HEK293T (cell line): Measurements from ENCODE around the gene CPNE8.
"Not testable (repeated sequence)": the region's sequence is repeated elsewhere in the genome, so short reads cannot be mapped to it uniquely, and the experiment has no call there.

Experiments
- CTCF ChIA-PET: fragments of 350-600 bp; formaldehyde crosslinking; extraction: SDS; loops from one replicate; lab custom pipeline; 2021; ENCODE audit warnings: antibody characterized with exemption, inconsistent platforms; lab: Yijun Ruan, JAX
- POLR2A ChIA-PET: fragments of 350-600 bp; formaldehyde crosslinking; extraction: SDS; loops from one replicate; lab custom pipeline; 2020; ENCODE audit warnings: antibody characterized with exemption, inconsistent platforms; lab: Yijun Ruan, JAX
- DNase-seq: peaks from one replicate; pipeline ENCODE4 v3.0.0; 2012; ENCODE audit warnings: mixed read lengths; ENCODE audit errors: extremely low spot score
- ARNT ChIP-seq: fragments of 450-650 bp; IDR thresholded peaks from 2 replicates; pipeline ENCODE4 v1.6.1; 2017; ENCODE audit warnings: mild to moderate bottlenecking
- BHLHE40 ChIP-seq: fragments of 450-650 bp; IDR thresholded peaks from 2 replicates; pipeline ENCODE4 v1.6.1; 2016; ENCODE audit warnings: mild to moderate bottlenecking, moderate library complexity, borderline replicate concordance
- CTBP1 ChIP-seq: fragments of 450-650 bp; IDR thresholded peaks from 2 replicates; pipeline ENCODE4 v1.6.1; 2016; ENCODE audit warnings: borderline replicate concordance
- ELF4 ChIP-seq: fragments of 450-650 bp; IDR thresholded peaks from 2 replicates; pipeline ENCODE4 v1.6.1; 2017; ENCODE audit warnings: antibody characterized with exemption
- FOXA1 ChIP-seq: fragments of 450-650 bp; IDR thresholded peaks from 2 replicates; pipeline ENCODE4 v1.6.1; 2016; ENCODE audit warnings: mild to moderate bottlenecking
- FOXK2 ChIP-seq: fragments of 450-650 bp; IDR thresholded peaks from 2 replicates; pipeline ENCODE4 v1.6.1; 2016; ENCODE audit warnings: mild to moderate bottlenecking
- FOXM1 ChIP-seq: fragments of 450-650 bp; IDR thresholded peaks from 2 replicates; pipeline ENCODE4 v1.6.1; 2017; ENCODE audit warnings: mild to moderate bottlenecking, borderline replicate concordance
- HDGF ChIP-seq: fragments of 450-650 bp; IDR thresholded peaks from 2 replicates; pipeline ENCODE4 v1.6.1; 2017; ENCODE audit warnings: antibody characterized with exemption, borderline replicate concordance
- L3MBTL2 ChIP-seq: fragments of 450-650 bp; conservative IDR thresholded peaks from 2 replicates; pipeline ENCODE4 v1.6.1; 2016; ENCODE audit warnings: mild to moderate bottlenecking
- LEF1 ChIP-seq: fragments of 450-650 bp; IDR thresholded peaks from 2 replicates; pipeline ENCODE4 v1.6.1; 2017; ENCODE audit warnings: mild to moderate bottlenecking, borderline replicate concordance
- NFRKB ChIP-seq: fragments of 450-650 bp; IDR thresholded peaks from 2 replicates; pipeline ENCODE4 v1.6.1; 2016; ENCODE audit warnings: mild to moderate bottlenecking, moderate library complexity
- SP1 ChIP-seq: fragments of 450-650 bp; IDR thresholded peaks from 2 replicates; pipeline ENCODE4 v1.6.1; 2017
- SUZ12 ChIP-seq: fragments of 450-650 bp; IDR thresholded peaks from 2 replicates; pipeline ENCODE4 v1.6.1; 2016; ENCODE audit warnings: mild to moderate bottlenecking
- TARDBP ChIP-seq: fragments of 450-650 bp; IDR thresholded peaks from 2 replicates; pipeline ENCODE4 v1.6.1; 2016
- ZNF384 ChIP-seq: fragments of 450-650 bp; IDR thresholded peaks from 2 replicates; pipeline ENCODE4 v1.6.1; 2016
- TF ChIP-seq, protein P1 (sequence below): fragments of 450-650 bp; IDR thresholded peaks from 2 replicates; pipeline ENCODE4 v1.6.1; 2016

CPNE8 gene

DNA sequence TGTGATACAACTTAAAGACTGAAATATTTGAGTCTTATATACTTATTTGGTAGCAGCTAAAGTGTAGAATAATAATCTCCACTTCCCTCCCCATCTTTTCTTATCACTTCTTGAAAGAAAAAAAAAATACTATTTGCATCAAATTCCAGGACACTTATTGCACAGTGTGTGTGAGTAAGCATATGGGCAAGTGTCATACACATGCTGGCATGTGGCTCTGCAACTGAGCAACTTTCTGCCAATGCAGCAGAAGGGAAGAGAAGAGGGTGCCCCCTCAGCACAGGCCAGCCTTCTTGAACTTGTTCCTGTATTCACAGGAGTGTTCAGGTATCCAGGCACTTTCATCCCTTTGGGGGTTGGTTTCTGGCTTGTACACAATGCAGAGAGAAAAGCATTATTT, 145.8 kb downstream of the CPNE8 start:
- TF ChIP-seq SUZ12 (no peak), HDGF (no peak), L3MBTL2 (no peak), ZNF384 (no peak), CTBP1 (no peak), FOXK2 (no peak), BHLHE40 (no peak), SP1 (no peak), FOXM1 (no peak), ARNT (no peak), ELF4 (no peak), LEF1 (no peak), TARDBP (no peak), FOXA1 (no peak), NFRKB (no peak)
- TF ChIP-seq, protein P1, sequence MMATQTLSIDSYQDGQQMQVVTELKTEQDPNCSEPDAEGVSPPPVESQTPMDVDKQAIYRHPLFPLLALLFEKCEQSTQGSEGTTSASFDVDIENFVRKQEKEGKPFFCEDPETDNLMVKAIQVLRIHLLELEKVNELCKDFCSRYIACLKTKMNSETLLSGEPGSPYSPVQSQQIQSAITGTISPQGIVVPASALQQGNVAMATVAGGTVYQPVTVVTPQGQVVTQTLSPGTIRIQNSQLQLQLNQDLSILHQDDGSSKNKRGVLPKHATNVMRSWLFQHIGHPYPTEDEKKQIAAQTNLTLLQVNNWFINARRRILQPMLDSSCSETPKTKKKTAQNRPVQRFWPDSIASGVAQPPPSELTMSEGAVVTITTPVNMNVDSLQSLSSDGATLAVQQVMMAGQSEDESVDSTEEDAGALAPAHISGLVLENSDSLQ: no peak
- ChIA-PET CTCF (no interaction called here), POLR2A (no interaction called here)
- DNase-seq: no peak

DNA sequence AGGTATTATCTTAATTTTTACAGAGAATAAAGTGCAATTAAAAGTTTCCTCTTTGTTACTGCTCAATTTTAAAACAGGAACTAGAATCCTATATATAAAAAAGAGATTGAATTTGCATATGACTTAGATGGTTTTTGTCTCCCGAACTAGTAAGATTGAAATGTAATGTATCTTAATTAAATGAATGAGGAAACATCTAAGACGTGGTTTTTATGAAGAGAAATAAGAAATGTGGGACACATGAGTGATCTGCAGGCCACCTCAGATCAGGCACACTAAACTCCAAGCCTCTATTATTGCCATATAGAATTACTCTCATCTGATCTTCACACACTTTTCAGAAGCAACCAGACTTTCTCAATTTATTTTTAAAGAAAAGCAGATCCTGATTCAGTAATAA, 158.6 kb downstream of the CPNE8 start:
- TF ChIP-seq, protein P1: no peak
- TF ChIP-seq ELF4 (no peak), CTBP1 (no peak)
- CTCF ChIA-PET: no interaction called here

DNA sequence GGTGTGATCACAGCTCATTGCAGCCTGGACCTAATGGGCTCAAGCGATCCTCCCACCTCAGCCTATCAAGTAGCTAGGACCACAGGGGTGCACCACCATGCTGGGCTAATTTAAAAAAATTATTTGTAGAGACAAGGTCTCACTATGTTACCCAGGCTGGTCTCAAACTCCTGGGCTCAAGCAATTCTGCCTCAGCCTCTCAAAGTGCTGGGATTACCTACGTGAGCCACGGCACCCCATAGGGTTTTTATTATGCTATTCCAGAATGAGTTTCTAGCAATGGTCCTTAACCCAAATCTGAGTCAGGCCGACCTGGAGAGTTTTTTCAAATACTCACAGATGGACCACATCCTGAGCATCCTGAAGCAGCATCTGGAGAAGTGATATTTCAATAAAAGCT, 159.8 kb downstream of the CPNE8 start:
- CTCF ChIA-PET: no interaction called here
- POLR2A ChIA-PET: no interaction called here
- no peak for TF ChIP-seq L3MBTL2
- TF ChIP-seq NFRKB: no peak
- TF ChIP-seq BHLHE40: no peak
- TF ChIP-seq ZNF384: no peak
- TF ChIP-seq ELF4: no peak
- TF ChIP-seq ARNT: no peak
- TF ChIP-seq TARDBP: no peak
- TF ChIP-seq FOXK2: no peak
- TF ChIP-seq, protein P1: no peak
- TF ChIP-seq FOXM1: no peak
- no peak for TF ChIP-seq CTBP1
- no peak for TF ChIP-seq FOXA1
- no peak for TF ChIP-seq LEF1
- TF ChIP-seq SP1: no peak
- DNase-seq: no peak

More for the DNA sequence above, 158.6 kb downstream of the CPNE8 start:
- no peak for DNase-seq
- POLR2A ChIA-PET: no interaction called here

DNA sequence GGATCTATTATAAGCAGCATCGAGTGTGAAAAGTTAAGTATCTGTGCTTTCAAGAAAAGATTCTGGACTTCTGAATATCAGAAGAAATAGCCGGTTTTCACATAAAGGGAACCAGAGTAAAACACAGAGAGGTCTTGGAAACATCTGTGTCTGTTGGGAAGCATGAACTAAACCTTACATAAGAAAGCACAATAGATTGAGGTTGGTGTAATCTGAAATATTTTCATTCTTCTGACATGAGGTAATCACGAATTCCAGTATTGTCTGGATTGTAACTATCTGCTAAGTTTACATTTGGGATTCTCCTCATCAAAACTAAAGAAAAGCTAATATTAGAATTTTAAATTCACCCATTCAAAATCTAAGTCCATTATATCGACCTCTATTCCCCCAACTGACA, 161.3 kb downstream of the CPNE8 start:
- no peak for TF ChIP-seq FOXA1
- DNase-seq: no peak
- ChIA-PET POLR2A (no interaction called here), CTCF (no interaction called here)

DNA sequence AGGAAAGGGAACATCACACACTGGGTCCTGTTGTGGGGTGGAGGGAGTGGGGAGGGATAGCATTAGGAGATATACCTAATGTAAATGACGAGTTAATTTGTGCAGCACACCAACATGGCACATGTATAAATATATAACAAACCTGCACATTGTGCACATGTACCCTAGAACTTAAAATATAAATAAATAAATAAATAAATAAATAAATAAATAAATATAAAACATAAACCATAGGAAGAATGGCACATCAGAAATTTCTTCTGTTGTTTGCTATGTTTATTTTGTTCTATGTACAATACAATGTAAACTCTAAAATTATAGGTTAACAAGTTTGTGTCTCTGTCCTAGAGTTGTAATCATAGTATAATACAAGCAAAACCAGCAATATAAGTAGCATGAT, 162.9 kb downstream of the CPNE8 start:
- not testable (repeated sequence) for DNase-seq

DNA sequence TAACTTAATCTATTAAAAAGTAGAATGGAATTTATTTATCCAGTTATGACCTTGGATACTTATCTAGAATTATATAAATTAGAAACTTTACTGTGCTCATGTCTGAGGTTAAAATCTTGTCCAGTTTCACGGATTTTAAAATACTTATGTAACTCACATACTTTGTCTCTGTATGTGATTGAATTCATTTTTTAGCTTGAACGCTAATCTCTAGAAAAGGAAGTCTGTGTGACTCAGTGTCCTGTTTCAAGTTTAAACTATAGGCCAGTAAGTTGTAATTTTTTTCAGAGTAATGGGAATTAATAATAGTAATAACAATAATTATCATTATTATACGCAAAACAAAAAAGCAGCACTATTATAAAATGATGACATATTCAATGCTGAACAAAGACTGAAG, 168.6 kb downstream of the CPNE8 start:
- POLR2A ChIA-PET: no interaction called here
- TF ChIP-seq NFRKB: no peak
- no peak for TF ChIP-seq L3MBTL2
- no peak for TF ChIP-seq SUZ12
- no peak for TF ChIP-seq TARDBP
- TF ChIP-seq HDGF: no peak
- TF ChIP-seq FOXM1: no peak
- TF ChIP-seq, protein P1: no peak
- no peak for TF ChIP-seq BHLHE40
- TF ChIP-seq ARNT: no peak
- TF ChIP-seq LEF1: no peak
- no peak for TF ChIP-seq ZNF384
- TF ChIP-seq SP1: no peak
- no peak for TF ChIP-seq FOXA1
- TF ChIP-seq CTBP1: no peak
- no peak for TF ChIP-seq FOXK2
- TF ChIP-seq ELF4: no peak
- CTCF ChIA-PET: no interaction called here
- no peak for DNase-seq

More for the DNA sequence above, 162.9 kb downstream of the CPNE8 start:
- CTCF ChIA-PET, POLR2A ChIA-PET: not testable (repeated sequence)
